Heart left ventricle (tissue), 13 donors: ENCODE measurements around the gene ATM.

Experiments used
- CTCF ChIP-seq, 12 donors: fragments of 200-600 bp; sonication (generic) in 4 of 12; IDR thresholded peaks; one replicate each; pipeline versions ENCODE4 v1.5.0 to v1.8.0; 2018 to 2022; ENCODE audit warnings: antibody characterized with exemption in 12 of 12, mild to moderate bottlenecking in 5 of 12
- POLR2A ChIP-seq, 2 donors: fragments of 450-650 bp; IDR thresholded peaks; one replicate each; pipeline ENCODE4 v1.6.1; 2017; ENCODE audit warnings: antibody characterized with exemption in 2 of 2, mild to moderate bottlenecking in 2 of 2, moderate library complexity in 2 of 2
- donor health status: ischemic (EF 13 %, LVEDD 7.1; RV severe dilation, severe dysfunction).
- donor health status: DM: no; HTN: yes; CAD: no.
- donor health status: DM: no; HTN: no; CAD: no.
- donor health status: ischemic (EF 25% LVEDD 6.9; RV normal size, moderate dysfunction).
- donor health status: ischemic (EF 25% LVEDD 5.7; RV mildly dilated, moderate dysfunction).
- donor health status: ischemic (EF 35%, LVEDD 5.7; RV mildly dilated, moderate dysfunction).
- donor health status: nonischemic (EF 11% LVEDD 7.7; RV severe dilation, severe dysfunction).
- donor health status: DM: yes; HTN: yes; CAD: no.
- donor health status: PGD.
- donor health status: ischemic (EF 29% LVEDD 5.4; RV normal size, mild dysfunction).
- donor health status: nonischemic (EF 23%, LVEDD 6.1; RV moderate dilation, normal function).

GRCh38 chr11:108235192-108235591, 12.3 kb downstream of the ATM start:
- TF ChIP-seq CTCF (IDR thresholded peaks at IDR 0.05) (no peak), POLR2A (IDR thresholded peaks at IDR 0.05) (no peak)
